Germinal center (tissue), 1 donor: ENCODE measurements around the gene PTCD1.

Experiments used
- DNase-seq: peaks from one replicate; pipeline ENCODE4 v3.0.0; 2012; ENCODE audit warnings: mixed read lengths, low spot score

Gene PTCD1

GRCh38 chr7:99408379-99409191, 30.0 kb downstream of the PTCD1 start, which contains the start of the genes BUD31 and PDAP1:
TSS of gene BUD31 (plus strand) at chr7:99408969. CDS start at chr7:99411093, 2,124 bp downstream.
TSS of gene PDAP1 (minus strand) at chr7:99408597. CDS start at chr7:99408548, 49 bp downstream.
- DNase-seq = peak; percentile 94

GRCh38 chr7:99407872-99408378, 30.7 kb downstream of the PTCD1 start:
- DNase-seq = peak; percentile 25

GRCh38 chr7:99406557-99406956, 32.0 kb downstream of the PTCD1 start:
- DNase-seq = no peak

- DNase-seq = no peak
Observed at GRCh38 chr7:99404977-99405320, 33.6 kb downstream of the PTCD1 start.

- no peak for DNase-seq
Observed at GRCh38 chr7:99404235-99404976, 34.2 kb downstream of the PTCD1 start.

- no peak for DNase-seq
Observed at GRCh38 chr7:99403764-99404163, 34.8 kb downstream of the PTCD1 start.

- no peak for DNase-seq
Observed at GRCh38 chr7:99402854-99403253, 35.7 kb downstream of the PTCD1 start.

GRCh38 chr7:99399597-99399996, 39.0 kb downstream of the PTCD1 start:
- DNase-seq = no peak

GRCh38 chr7:99398891-99399445, 39.6 kb downstream of the PTCD1 start:
- no peak for DNase-seq

- DNase-seq = no peak
Observed at GRCh38 chr7:99397297-99397983, 41.2 kb downstream of the PTCD1 start.

GRCh38 chr7:99396418-99397296, 41.9 kb downstream of the PTCD1 start:
- DNase-seq = no peak

- no peak for DNase-seq
Observed at GRCh38 chr7:99395616-99396327, 42.8 kb downstream of the PTCD1 start.

GRCh38 chr7:99394188-99394502, 44.5 kb downstream of the PTCD1 start:
- no peak for DNase-seq

- no peak for DNase-seq
Observed at GRCh38 chr7:99393355-99394187, 45.0 kb downstream of the PTCD1 start.

- peak; percentile 82 for DNase-seq
Observed at GRCh38 chr7:99392659-99393354, 45.8 kb downstream of the PTCD1 start.

GRCh38 chr7:99392046-99392445, 46.6 kb downstream of the PTCD1 start:
- no peak for DNase-seq

GRCh38 chr7:99390941-99391602, 47.5 kb downstream of the PTCD1 start:
- DNase-seq = no peak

- DNase-seq = no peak
Observed at GRCh38 chr7:99389772-99390171, 48.8 kb downstream of the PTCD1 start.

- DNase-seq = no peak
Observed at GRCh38 chr7:99387912-99388311, 50.7 kb downstream of the PTCD1 start.
